Measurements from ENCODE around the gene COL4A4.

COL4A4 gene

DNA sequence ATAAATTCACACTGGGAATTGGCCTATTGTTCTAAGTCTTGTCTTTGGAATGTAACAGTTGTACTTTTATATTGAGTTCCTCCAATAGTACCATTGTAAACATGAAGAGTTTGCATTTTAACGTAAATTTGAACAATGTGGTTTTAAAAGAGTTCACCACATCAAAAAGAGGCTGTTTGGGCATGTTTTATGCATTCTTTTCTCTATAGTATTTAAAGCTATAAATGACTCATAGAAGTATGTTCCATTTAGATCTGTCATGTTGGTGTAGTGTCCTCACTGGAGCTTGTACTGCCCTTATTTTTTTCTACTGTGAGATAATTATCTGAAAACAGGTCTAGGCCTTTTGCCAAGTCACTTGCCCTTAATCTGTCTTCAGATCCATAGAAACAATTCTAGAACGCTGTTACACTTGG is 186.2 kb downstream of the COL4A4 start:
- H3K4me3 ChIP-seq (ENCODE audit: low read depth, low read length), result no peak overlapping the region
- TF ChIP-seq, protein P1, sequence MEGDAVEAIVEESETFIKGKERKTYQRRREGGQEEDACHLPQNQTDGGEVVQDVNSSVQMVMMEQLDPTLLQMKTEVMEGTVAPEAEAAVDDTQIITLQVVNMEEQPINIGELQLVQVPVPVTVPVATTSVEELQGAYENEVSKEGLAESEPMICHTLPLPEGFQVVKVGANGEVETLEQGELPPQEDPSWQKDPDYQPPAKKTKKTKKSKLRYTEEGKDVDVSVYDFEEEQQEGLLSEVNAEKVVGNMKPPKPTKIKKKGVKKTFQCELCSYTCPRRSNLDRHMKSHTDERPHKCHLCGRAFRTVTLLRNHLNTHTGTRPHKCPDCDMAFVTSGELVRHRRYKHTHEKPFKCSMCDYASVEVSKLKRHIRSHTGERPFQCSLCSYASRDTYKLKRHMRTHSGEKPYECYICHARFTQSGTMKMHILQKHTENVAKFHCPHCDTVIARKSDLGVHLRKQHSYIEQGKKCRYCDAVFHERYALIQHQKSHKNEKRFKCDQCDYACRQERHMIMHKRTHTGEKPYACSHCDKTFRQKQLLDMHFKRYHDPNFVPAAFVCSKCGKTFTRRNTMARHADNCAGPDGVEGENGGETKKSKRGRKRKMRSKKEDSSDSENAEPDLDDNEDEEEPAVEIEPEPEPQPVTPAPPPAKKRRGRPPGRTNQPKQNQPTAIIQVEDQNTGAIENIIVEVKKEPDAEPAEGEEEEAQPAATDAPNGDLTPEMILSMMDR (IDR thresholded peaks at IDR 0.05; ENCODE audit: low read depth, low read length), result no peak

- H3K4me3 ChIP-seq (ENCODE audit: low read depth, low read length), result no peak overlapping the region
- TF ChIP-seq, protein P1 (IDR thresholded peaks at IDR 0.05; ENCODE audit: low read depth, low read length), result no peak
Measured at GRCh38 chr2:226973816-226974215, 190.2 kb downstream of the COL4A4 start.

GRCh38 chr2:226971770-226972169 is 192.2 kb downstream of the COL4A4 start:
- H3K4me3 ChIP-seq (ENCODE audit: low read depth, low read length), result no peak overlapping the region
- TF ChIP-seq, protein P1 (IDR thresholded peaks at IDR 0.05; ENCODE audit: low read depth, low read length), result no peak

DNA sequence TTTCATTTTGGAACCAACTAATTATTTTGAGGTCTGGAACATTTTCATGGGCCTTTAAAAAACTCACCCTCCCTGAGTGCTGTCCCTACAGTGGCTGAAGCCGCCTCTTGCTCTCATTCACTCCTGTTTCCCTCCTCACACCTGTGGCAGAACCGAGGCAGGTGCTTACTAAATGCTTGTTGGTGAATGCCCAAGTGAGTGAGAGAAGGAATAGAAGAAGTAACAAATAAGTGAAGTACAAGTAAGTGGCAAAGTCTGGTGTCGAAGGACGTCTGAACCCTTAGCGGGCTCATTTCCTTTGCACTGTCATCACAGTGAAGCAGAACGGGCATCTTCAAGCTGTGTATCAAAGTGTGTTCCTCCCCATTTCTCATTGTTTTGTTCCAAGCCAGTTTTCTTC is 192.9 kb downstream of the COL4A4 start:
- H3K4me3 ChIP-seq (ENCODE audit: low read depth, low read length), result no peak overlapping the region
- TF ChIP-seq, protein P1 (IDR thresholded peaks at IDR 0.05; ENCODE audit: low read depth, low read length), result no peak

GRCh38 chr2:226970362-226970761 is 193.6 kb downstream of the COL4A4 start:
- TF ChIP-seq, protein P1 (IDR thresholded peaks at IDR 0.05; ENCODE audit: low read depth, low read length), result no peak
- H3K4me3 ChIP-seq (ENCODE audit: low read depth, low read length), result no peak overlapping the region

- H3K4me3 ChIP-seq (ENCODE audit: low read depth, low read length), result no peak overlapping the region
- TF ChIP-seq, protein P1 (IDR thresholded peaks at IDR 0.05; ENCODE audit: low read depth, low read length), result no peak
Measured at GRCh38 chr2:226969417-226970080, 194.5 kb downstream of the COL4A4 start.

DNA sequence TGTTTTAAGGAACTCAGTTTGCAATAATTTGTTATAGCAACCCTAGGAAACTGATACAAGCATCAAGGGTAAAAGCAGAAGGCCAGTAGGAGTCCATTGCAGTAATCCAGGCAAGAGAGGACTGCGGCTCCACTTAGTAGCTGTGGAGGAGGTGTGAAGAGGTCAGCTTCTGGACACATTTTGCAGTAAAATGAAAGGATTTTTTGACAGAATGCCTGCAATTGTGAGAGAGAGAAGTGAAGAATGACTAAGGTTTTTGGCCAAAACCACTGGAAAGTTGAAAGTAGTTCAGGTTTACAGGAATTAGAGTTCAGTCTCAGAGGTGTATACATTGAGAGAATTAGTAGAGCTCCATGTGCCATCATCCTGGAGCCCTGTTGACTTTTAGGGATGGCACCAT is 198.6 kb downstream of the COL4A4 start:
- no peak overlapping the region for H3K4me3 ChIP-seq (ENCODE audit: low read depth, low read length)
- TF ChIP-seq, protein P1 (IDR thresholded peaks at IDR 0.05; ENCODE audit: low read depth, low read length), result no peak

All from WI38 (cell line).